GM19438 (cell line): ENCODE data around the gene WNT5A.
"Not testable (repeated sequence)": the region's sequence is repeated elsewhere in the genome, so short reads cannot be mapped to it uniquely, and the experiment has no call there.

Experiments
- ATAC-seq: cut with Tn5 transposase; IDR thresholded peaks from one replicate; pipeline ENCODE4 v1.9.1; 2021; ENCODE audit warnings: low read depth; ENCODE audit not compliant: unreplicated experiment

The WNT5A gene

DNA sequence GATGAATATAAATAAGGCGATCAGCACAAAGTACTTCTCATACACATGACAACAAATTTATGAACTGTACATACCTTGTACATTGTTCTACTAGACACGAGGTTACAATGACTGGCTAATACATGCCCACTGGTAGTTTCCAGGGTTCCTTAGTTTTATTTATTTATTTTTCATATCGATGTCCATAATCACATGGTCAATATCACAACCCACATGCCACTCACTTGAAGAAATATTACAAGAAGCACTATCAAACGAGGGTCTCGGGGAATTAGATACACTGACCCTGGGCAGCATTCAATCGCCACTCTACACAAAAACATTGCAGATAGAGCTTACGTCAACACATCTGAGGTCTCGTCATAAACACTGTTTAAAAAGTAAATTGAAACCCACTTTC is 21.2 kb upstream of the WNT5A start:
- no peak for ATAC-seq

DNA sequence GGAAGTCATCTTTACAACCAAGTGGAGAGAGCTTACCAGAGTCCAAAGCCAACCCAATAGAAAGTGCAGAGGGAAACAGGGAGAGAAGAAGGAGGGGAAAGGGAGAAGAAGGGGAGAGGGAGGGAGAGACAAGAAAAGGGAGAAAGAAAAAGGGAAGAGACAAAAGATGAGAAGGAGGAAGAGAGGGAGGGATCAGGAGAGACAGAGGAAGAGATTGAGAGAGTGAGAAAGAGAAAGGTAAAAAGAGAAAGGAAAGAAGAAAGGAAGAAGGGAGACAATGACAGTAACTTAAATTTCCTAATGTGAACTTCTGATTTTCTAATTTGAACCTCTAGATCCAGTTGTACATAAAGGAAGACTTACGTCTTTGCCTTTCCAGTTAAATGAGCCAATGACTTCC is 20.7 kb upstream of the WNT5A start:
- ATAC-seq, result no peak

DNA sequence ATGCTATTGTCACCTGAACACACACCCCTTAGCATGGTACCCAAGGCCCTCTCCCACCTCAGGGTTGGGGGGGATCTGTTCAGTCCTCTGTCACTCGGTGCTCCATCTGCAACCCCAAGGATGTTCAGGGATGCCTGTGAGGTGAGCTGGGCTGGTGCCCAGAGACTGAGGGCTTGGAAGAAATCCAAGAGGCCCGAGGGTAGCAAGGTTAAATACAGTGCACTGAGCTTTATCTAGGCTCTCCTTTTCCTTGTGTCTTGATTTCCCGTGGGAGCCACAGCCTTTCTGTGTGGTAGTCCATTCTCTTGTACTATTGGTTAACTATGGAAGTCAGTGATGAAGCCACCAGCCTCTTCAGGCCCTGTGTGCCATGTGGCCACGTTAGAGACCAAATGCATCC is 18.7 kb upstream of the WNT5A start:
- ATAC-seq, result no peak

DNA sequence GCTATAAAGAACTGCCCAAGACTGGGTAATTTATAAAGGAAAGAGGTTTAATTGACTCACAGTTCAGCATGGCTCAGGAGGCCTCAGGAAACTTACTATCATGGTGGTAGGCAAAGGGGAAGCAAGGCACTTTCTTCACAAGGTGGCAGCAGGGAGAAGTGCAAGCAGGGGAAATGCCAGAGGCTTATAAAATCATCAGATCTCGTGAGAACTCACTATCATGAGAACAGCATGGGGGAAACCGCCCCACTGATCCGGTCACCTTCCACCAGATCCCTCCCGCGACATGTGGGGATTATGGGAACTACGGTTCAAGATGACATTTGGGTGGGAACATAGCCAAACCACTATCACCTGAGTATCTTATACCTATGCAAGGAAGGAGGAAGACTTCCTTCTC is 18.0 kb upstream of the WNT5A start:
- not testable (repeated sequence) for ATAC-seq

DNA sequence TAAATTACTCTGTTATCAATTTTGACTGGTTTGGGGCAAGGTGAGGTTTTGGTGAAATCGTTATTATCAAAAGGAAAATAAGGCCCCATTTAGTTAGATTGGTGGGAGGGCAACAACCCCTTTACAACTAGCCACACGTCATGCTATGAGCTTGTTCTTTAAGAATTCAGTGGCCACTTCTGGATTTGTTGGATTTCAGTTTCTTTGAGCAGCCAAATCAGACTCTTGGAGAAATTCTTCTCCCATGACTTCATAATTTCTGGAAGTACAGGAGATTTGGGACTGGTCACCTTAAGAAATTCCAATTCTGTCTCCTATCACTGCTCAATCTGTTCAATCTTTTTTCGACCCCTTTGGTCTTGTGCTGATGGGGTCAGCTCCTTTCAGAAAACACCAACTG is 14.8 kb upstream of the WNT5A start:
- no peak for ATAC-seq

DNA sequence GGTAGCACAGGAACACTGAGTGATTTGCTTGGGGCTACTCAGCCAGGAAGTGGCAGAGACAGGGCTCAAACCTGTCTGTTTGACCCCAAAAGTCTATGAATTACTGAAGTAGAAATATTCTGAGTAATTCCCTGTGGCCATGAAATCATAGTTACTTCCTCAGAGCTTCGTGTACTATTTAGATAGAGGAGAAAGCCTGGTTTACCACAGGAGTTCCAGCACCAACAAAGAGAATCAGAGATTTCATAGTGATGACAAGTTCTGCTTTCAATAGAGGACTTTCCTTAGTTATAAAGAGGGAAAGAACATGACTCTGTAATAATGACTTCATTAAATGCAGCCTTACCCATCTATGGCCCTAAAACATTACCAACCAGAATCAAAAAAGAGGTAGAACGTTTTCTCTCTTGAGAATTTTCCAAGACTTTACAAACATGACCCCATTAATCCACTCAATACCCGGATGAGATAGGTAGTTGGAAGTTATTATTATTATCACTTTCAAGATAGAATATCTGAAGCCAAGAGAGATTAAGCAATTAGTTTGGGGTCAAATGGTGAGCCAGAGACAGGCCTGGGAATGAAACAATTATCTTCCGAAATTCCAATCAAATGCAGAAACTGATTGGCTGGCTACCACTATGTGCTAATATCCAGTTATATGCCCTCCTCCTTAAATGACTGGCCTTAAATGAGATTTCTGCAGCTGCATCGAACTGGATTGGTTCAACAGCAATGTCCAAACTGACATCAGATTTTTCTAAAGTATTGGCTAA is 13.6 kb upstream of the WNT5A start:
- no peak for ATAC-seq

DNA sequence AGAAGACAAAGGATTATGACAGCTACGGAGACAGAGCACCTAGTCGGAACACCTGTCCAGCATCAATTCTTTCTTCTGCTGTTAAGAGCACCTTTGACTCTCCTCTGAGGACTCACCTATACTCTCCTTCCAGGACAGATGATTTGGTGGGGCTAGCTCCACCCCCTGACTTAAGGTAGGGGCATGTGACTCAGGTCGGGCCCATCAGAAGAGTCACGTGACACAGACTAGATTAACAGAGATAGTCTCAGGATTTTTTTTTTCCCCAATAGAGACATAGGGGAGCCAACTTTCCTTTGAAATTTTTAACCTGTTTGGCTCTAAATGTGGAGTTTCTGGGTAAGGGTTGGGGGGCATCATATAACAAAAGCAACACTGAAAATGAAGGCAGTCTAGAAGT is 11.4 kb upstream of the WNT5A start:
- ATAC-seq, result no peak

DNA sequence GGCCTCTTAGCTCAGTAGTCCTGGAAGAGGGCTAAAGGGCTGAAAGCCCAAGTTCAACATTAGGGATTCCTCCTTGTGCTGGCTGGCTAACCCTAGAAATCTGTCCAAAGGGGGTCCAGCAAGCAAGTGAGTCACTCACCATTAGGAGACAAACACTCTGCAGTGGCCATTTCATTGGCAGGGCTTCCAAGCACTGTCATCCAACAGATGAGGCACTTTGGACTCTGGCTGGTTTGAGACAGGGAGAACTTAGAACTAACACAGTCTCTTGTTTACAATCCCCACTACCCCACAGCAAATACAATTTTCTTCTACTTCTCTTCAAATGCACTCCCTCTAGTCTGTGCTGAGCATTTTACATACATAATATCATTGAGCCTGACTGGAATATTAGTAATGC is 10.1 kb upstream of the WNT5A start:
- no peak for ATAC-seq

DNA sequence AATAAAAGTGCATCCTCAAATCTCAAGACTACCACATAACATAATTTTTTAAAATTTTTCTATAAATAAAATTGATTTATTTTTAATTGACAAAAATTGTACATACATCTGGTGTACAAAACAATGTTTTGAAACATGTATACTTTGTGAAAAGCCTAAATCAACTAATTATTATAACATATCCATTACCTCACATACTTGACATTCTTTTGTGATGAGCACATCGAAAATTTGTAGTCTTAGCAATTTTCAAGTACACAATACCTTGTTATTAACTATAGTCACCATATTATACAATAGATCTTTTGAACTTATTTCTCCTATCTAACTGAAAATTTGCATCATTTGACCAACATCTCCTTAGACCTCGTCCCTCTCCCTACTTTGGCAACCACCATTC is 7.9 kb upstream of the WNT5A start:
- ATAC-seq, result no peak

DNA sequence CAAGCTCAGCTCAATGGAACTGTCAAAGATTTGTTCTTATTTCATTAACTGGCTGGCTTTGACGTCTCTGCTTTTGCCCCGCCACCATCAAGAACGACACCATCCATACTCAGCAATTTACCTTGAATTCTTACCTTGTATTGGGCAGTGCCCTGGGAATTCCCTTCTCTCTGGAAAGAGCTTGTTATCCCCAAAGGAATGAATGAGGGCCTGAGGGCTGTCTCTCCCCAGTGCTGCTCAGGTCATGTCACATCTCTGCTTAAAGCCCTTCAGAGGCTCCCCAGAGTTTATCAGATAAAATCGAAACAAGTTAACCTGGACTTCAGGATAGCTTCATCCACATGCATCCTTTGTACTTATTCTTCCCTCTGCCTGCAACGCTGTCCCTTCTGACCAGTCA is 5.9 kb upstream of the WNT5A start:
- no peak for ATAC-seq

DNA sequence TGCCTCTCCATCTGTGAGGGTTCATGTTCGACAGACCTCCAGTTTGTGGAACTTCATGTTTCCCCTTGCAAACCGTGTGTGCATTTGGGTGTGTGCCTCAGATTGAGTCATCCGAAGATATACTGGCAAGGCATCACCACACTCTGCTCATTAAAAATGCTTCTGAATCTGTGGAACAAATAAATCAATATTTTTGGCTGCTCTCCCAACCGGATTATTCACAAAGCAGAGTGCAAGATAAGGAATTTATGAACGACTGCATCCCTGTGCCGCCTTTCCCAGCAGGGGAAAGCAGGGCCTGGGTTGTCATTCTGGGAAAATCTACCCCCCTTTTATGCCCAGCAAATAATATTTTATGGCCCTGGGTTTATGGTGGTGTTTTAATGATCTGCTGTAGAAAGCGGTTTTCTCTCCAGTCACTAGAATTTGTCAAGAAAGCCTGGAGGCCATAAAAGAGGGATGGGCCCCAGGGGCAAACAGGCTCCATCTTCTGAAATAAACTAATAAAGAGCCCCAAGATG is 4.2 kb upstream of the WNT5A start:
- no peak for ATAC-seq

DNA sequence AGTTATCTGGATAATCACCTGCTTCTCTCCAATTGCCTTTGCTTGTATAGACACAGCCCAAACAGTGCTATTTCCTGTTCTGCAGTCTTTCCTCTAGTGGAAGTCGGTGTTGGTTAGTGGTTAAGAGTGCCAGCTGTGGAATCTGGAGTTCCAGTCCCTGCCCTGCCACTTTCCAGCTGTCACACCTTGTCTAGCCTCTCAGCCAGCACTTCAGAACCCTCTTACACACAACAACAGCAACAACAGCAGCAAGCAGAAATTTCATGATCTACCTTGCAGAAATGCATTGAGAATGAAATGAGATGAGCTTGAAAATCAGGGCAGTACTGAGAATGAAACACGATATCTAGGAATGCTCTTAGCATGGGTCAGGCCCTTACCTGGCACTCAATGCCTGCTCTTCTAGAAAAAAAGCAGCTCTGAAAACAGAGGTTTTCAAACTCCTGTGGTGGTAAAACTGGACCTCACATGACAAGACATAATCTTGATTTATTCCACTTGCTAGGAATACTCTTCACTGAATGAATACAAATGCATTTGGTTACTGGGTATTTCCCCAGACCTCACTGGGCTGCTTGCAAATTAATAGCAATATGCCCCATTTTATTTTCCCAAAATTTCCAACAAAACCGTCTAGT is 3.3 kb upstream of the WNT5A start:
- ATAC-seq, result no peak

DNA sequence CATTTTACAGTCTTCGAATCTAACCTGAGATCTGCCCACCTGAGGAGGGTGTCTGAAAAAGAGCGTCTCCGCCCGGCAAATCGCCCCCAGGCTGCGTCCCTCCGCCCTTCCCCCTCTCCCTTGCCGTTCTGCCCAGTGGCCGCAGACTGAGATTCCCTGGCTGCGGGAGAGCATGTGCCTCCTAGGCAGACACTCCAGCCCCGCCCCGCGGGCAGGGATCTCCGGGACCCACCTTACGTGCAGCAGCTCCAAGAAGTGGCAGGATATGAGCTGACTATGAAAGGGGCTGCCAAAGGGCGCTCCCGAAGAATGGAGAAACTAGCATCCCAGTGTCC is 2.7 kb upstream of the WNT5A start:
- ATAC-seq, result no peak

DNA sequence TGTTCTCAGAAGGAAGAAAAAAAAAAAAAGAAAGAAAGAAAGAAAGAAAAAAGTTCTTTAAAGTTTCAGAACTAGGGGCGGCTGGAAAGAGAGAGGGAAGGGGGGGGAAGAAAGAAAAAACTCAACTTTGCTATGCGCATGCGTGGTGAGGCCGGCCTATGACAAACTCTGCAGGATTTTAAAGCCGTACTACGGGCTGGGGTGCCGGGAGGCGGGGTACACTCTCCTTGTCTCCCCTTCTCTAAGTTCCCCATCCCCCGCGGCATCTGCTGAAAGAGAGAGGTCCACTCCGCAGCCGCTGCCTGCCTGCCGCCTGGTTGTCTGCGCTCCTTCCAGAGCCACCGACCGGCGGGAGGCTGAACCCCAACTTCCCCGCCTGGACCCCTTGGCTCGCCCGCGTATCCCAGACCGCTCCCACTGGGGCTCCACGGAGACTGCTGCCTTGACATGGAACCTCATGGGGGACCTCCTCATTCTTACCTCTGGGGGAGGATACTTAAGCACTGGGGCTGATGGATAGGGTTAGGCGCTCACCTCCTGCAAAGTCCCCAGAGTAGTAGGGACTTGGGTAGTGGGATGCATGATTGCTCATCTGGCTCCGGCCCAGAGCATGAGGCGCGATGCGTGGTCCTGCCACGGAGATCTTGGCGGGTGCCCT is 1.4 kb upstream of the WNT5A start:
- no peak for ATAC-seq

DNA sequence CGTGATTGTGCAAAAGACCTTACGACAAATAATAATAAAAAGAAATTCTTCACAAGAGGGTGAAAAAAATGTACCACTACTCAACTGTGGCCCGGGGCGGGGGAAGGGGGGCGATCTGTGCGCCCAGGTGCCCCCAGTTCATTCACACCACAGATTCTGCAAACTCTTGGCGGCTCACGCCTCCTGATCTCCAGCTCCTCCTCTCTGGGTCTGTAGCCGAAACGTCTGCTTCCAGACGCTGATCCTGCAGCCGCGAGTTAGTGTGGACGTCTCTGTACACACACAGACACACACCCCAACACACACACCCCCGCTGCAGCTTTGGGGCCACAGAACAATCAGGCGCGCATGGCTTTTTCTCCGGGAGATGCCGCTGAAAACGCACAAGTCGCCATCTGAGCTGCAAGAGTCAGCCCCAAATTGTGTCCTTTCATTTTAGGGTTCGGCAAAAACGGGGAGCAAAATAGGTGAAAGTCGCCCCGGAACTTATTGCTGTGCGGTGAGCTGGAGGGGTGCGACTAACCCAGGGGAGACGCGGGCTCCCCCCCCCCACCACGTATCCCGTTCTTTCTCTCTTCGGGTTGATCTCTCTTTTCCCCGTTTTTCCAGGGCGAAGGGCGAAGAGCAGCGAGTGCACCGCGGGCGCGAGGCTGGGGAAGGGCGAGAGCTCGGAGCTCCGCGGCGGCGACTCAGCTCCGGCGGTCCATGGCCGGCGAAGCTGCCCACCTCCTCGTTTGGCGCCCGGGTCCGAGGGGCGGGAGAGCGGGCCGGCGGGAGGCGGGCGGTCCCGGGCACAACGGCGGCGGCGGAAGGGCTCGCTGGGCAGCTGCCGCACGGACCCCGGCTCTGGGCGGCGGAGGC is 505 bp upstream of the WNT5A start:
- no peak for ATAC-seq

DNA sequence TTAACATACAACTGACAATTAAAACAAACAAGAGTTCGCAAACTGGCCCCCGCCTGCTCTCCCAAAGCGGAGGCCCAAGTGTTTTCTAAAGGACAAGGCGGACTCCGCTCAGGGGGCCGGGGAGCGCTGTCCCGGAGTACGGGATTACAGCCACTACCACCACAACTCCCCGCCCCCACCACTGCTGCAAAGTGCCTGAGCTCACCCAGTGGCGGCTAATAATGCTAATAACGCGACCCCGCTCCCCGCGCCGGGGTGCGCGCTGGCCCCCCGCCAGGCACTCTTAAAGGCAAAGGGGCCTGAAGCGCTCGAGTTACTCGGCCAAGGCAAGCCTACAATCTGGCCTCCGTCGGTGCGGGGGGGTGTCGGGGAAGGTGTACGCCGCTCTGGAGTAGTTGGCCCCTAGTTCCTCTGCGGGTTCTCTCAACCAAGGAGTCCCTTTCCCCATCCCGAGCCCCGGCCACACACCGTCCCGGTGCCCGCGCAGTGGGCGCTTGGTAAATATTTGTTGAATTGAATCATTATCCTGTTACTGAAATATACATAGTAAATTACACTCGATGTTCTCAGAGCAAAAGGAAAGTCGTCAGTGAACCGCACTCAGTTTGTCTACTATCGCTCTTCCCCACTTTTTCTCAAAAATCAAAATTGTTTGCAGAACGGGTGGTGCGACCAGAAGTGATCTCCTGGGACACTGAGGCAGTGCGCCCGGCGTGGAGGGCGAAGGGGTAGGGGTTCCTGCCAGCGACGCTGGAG is 827 bp downstream of the WNT5A start:
- no peak for ATAC-seq

DNA sequence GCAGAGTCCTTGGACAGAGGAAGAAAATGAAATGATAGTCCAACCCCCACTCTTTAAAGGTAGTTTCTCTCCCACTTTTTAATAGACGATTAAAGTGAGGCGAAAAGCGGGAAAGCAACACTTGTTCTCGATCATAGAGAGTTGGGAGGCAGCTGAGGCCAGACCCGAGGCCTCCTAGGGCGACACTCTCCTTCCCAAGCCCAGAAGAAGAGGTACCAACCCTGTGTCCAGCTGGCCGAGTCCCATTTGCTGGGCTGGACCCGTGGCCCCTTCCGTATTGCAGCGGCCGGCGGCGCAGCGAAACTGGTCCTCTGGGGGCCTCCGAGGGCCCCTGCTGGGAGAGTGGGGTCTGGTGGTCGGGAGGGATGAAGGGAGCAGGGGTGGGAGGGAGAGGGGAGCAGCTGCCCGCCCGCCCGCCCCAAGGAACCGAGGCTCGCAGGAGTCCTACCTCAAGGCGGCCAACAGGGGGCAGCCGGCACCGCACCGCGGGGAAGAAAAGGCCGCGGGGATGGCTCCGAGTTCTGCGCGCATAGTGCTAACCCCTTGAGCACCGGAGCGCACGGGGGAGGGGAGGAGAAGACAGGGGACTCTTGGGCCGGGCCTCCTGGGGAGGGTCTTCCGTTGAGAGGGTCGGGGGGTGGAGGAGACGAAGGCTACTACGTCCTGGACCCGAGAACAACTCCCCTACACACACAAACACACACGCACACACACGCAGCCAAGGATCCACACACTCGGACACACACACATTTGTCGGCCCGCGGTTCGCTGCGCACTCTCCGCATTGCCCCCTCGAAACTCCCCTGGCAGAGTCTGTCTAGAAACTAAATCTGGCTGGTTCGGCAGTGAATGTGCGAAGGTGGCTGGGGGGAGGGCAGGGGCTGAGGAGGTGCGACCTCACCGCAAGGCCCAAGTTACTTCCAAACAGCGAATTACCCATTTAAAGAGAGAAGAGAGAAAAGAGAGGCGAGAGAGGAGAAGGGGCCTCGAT is 2.0 kb downstream of the WNT5A start:
- peak; percentile 49 for ATAC-seq

DNA sequence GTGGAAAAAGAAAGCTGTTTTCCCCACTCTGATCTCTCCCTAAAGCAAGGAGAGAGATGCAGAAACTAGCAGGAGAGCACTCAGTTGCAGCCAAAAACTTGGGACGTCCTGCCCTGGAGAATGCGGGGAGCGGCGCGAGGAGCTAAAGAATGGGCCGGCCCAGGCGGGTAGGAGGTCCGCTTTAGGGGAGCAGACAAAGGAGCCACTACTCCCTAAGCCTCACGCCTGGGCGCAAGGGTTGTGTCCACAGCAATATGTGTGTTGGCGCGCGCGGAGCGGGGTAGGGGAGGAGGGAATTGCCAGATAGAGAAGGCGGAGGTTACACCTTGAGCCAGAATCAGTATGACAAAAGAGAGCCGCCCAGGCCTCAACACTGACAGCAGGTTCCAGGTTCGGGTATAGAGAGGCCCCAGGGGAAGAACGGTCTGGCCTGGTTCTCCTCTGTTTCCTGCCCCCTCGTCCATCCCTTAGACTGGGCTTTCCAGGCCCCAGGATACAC is 2.9 kb downstream of the WNT5A start:
- ATAC-seq, result no peak
